Ectodermal cell (in vitro differentiated cells): Measurements from ENCODE around the gene SLC2A14.
"Not testable (repeated sequence)": the region's sequence is repeated elsewhere in the genome, so short reads cannot be mapped to it uniquely, and the experiment has no call there.

Experiments
- H3K27ac ChIP-seq: 2 replicates; pipeline ENCODE4 v1.7.0; 2013; ENCODE audit warnings: mild to moderate bottlenecking, low read depth, low read length; ENCODE audit not compliant: insufficient read depth, poor library complexity, severe bottlenecking
- H3K27me3 ChIP-seq: 2 replicates; pipeline ENCODE4 v1.7.0; 2013; ENCODE audit warnings: mild to moderate bottlenecking, low read length; ENCODE audit not compliant: insufficient read depth, control insufficient read depth, poor library complexity, severe bottlenecking
- H3K36me3 ChIP-seq: one replicate; pipeline ENCODE4 v1.7.0; 2013; ENCODE audit warnings: low read length; ENCODE audit not compliant: control insufficient read depth, insufficient read depth
- H3K4me1 ChIP-seq: one replicate; pipeline ENCODE4 v1.7.0; 2013; ENCODE audit warnings: low read length; ENCODE audit not compliant: control insufficient read depth, insufficient read depth
- H3K4me3 ChIP-seq: 2 replicates; pipeline ENCODE4 v1.7.0; 2013; ENCODE audit warnings: low read depth, low read length, control low read depth; ENCODE audit not compliant: insufficient read depth
- H3K9me3 ChIP-seq: 2 replicates; pipeline ENCODE4 v1.7.0; 2013; ENCODE audit warnings: mild to moderate bottlenecking, low read length, moderate library complexity; ENCODE audit not compliant: control insufficient read depth
- WGBS, 2 experiments: methylation state at CpG; one replicate each; pipeline ENCODE4 v1.1.7; 2013; ENCODE audit warnings: missing lambda C conversion rate in 2 of 2; 5-methylcytosine and 5-hydroxymethylcytosine counted together

SLC2A14 gene

GRCh38 chr12:7798750-7799308 is 73.9 kb downstream of the SLC2A14 start:
- not testable (repeated sequence) for H3K4me3 ChIP-seq, H3K27me3 ChIP-seq, H3K36me3 ChIP-seq, H3K9me3 ChIP-seq, H3K4me1 ChIP-seq, H3K27ac ChIP-seq
- WGBS, 2 experiments = 50% methylated on average over 1 of the region's 4 CpGs; no CpG with 5 or more reads in 1 of the 2 experiments

- H3K4me3 ChIP-seq = no peak overlapping the region
Measured at GRCh38 chr12:7797698-7798398, 74.9 kb downstream of the SLC2A14 start.

GRCh38 chr12:7797269-7797668 is 75.4 kb downstream of the SLC2A14 start:
- H3K27me3 ChIP-seq, H3K9me3 ChIP-seq, H3K36me3 ChIP-seq, H3K27ac ChIP-seq, H3K4me1 ChIP-seq, H3K4me3 ChIP-seq: not testable (repeated sequence)
- WGBS, 2 experiments = 81 to 95% methylated on average over 7 of the region's 7 CpGs

More at GRCh38 chr12:7797698-7798398, 74.9 kb downstream of the SLC2A14 start:
- peaks cover 5% of the 10 kb centered on the region for H3K4me1 ChIP-seq
- H3K27ac ChIP-seq = no peak overlapping the region
- H3K36me3 ChIP-seq = no peaks in the 10 kb centered on the region
- no peaks in the 10 kb centered on the region for H3K27me3 ChIP-seq
- WGBS, 2 experiments = 75 to 81% methylated on average over 10 to 12 of the region's 12 CpGs
- no peaks in the 10 kb centered on the region for H3K9me3 ChIP-seq

- Histone ChIP-seq H3K9me3 (no peaks in the 10 kb centered on the region), H3K4me1 (peaks cover 5% of the 10 kb centered on the region), H3K27me3 (peaks cover 15% of the 10 kb centered on the region), H3K4me3 (no peak overlapping the region), H3K27ac (no peak overlapping the region), H3K36me3 (no peaks in the 10 kb centered on the region)
- WGBS, 2 experiments = 90 to 96% methylated on average over 1 to 2 of the region's 3 CpGs
Measured at GRCh38 chr12:7793211-7793610, 79.5 kb downstream of the SLC2A14 start.

GRCh38 chr12:7788884-7789528 is 83.7 kb downstream of the SLC2A14 start, which contains the start of gene NANOG:
TSS of gene NANOG (plus strand) at chr12:7789402. CDS start at chr12:7789615, 213 bp downstream.
- WGBS, 2 experiments = 21 to 30% methylated on average over 11 to 13 of the region's 13 CpGs
- H3K27me3 ChIP-seq = peaks cover 27% of the 10 kb centered on the region
- not testable (repeated sequence) for H3K4me3 ChIP-seq

GRCh38 chr12:7788294-7788660 is 84.4 kb downstream of the SLC2A14 start:
- peaks cover 14% of the 10 kb centered on the region for H3K4me1 ChIP-seq
- 13 to 21% methylated on average over 4 of the region's 4 CpGs for WGBS, 2 experiments
- H3K27me3 ChIP-seq = peaks cover 27% of the 10 kb centered on the region
- no peak overlapping the region for H3K4me3 ChIP-seq
- no peaks in the 10 kb centered on the region for H3K9me3 ChIP-seq
- H3K36me3 ChIP-seq = no peaks in the 10 kb centered on the region
- H3K27ac ChIP-seq = no peak overlapping the region

More at GRCh38 chr12:7788884-7789528, 83.7 kb downstream of the SLC2A14 start, which contains the start of gene NANOG:
- not testable (repeated sequence) for H3K9me3 ChIP-seq, H3K36me3 ChIP-seq, H3K27ac ChIP-seq
- H3K4me1 ChIP-seq = peaks cover 14% of the 10 kb centered on the region

GRCh38 chr12:7787574-7788293 is 85.0 kb downstream of the SLC2A14 start:
- H3K27me3 ChIP-seq = peaks cover 27% of the 10 kb centered on the region
- H3K4me3 ChIP-seq = no peak overlapping the region
- H3K27ac ChIP-seq = no peak overlapping the region
- no peaks in the 10 kb centered on the region for H3K9me3 ChIP-seq
- H3K4me1 ChIP-seq = peaks cover 14% of the 10 kb centered on the region
- no peaks in the 10 kb centered on the region for H3K36me3 ChIP-seq
- 11 to 14% methylated on average over 13 of the region's 13 CpGs for WGBS, 2 experiments

GRCh38 chr12:7784701-7785100 is 88.0 kb downstream of the SLC2A14 start:
- Histone ChIP-seq H3K4me1 (peaks cover 14% of the 10 kb centered on the region), H3K36me3 (no peaks in the 10 kb centered on the region), H3K27ac (no peak overlapping the region), H3K9me3 (no peaks in the 10 kb centered on the region), H3K4me3 (no peak overlapping the region), H3K27me3 (peaks cover 21% of the 10 kb centered on the region)
- WGBS, 2 experiments = 67 to 78% methylated on average over 1 to 2 of the region's 2 CpGs

GRCh38 chr12:7783433-7783832 is 89.3 kb downstream of the SLC2A14 start:
- not testable (repeated sequence) for H3K4me3 ChIP-seq, H3K27ac ChIP-seq, H3K9me3 ChIP-seq, H3K36me3 ChIP-seq
- 83 to 85% methylated on average over 9 of the region's 9 CpGs for WGBS, 2 experiments
- H3K27me3 ChIP-seq = peaks cover 14% of the 10 kb centered on the region
- H3K4me1 ChIP-seq = peaks cover 14% of the 10 kb centered on the region

- Histone ChIP-seq H3K4me3 (no peak overlapping the region), H3K4me1 (no peaks in the 10 kb centered on the region), H3K36me3 (no peaks in the 10 kb centered on the region), H3K27ac (no peak overlapping the region), H3K27me3 (peaks cover under 1% of the 10 kb centered on the region), H3K9me3 (no peaks in the 10 kb centered on the region)
- WGBS, 2 experiments = 91% methylated on average over 6 of the region's 6 CpGs
Measured at GRCh38 chr12:7782055-7782454, 90.7 kb downstream of the SLC2A14 start.
